BLaER1 treated with 17β-estradiol and CSF1 and Interleukin-3, amounts not matched to agents 10 nM and 100 nM (cell line): ENCODE results near the gene BCORL1.
A peak's percentile ranks its signal among the peaks of the same experiment; 100 is the strongest.

ENCODE experiments used
- H3K27ac ChIP-seq, 11 experiments: shearing (Covaris generic); formaldehyde crosslinking; 2 replicates each; pipeline ENCODE4 v1.8.1; 2022
- H3K27me3 ChIP-seq, 11 experiments: shearing (Covaris generic); formaldehyde crosslinking; 2 replicates each; pipeline ENCODE4 v1.8.1; 2022
- H3K36me3 ChIP-seq, 11 experiments: shearing (Covaris generic); formaldehyde crosslinking; 2 replicates each; pipeline ENCODE4 v1.8.1; 2022
- H3K4me1 ChIP-seq, 10 experiments: shearing (Covaris generic); formaldehyde crosslinking; 2 replicates each; pipeline ENCODE4 v1.8.1; 2022
- H3K4me2 ChIP-seq, 11 experiments: shearing (Covaris generic); formaldehyde crosslinking; 2 replicates each; pipeline ENCODE4 v1.8.1; 2022
- H3K4me3 ChIP-seq, 10 experiments: shearing (Covaris generic); formaldehyde crosslinking; 2 replicates each; pipeline ENCODE4 v1.8.1; 2022
- H3K9ac ChIP-seq, 11 experiments: shearing (Covaris generic); formaldehyde crosslinking; 2 replicates each; pipeline ENCODE4 v1.8.1; 2022
- H3K9me3 ChIP-seq, 11 experiments: shearing (Covaris generic); formaldehyde crosslinking; replicated peaks in 1 of 11; 2 replicates each; pipeline ENCODE4 v1.8.1; 2022
- H4K20me1 ChIP-seq, 11 experiments: shearing (Covaris generic); formaldehyde crosslinking; 2 replicates each; pipeline ENCODE4 v1.8.1; 2022
- Cebpa-rat ChIP-seq, 11 experiments: shearing (Covaris generic); IDR thresholded peaks; 2 replicates each; pipeline ENCODE4 v1.8.1; 2022

Gene BCORL1

DNA sequence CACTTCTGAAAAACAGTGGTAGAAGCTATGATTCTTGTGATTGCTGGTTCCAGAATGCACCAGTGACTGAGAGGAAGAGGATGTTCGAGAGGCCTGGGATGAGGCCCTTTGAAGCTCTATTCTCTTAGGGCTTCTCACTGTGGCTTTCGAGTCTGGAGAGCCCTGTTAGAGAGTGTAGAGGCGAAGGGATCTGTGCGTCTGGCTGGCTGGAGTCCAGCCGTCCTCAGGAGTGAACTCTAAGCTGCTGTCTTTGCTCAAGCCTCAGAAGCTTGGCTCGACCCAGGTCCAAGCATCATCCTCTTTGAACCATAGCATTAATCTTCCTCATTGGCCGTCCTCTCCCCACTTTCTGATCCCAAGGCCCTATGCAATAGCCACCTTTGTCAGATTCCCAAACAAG, 76.2 kb downstream of the BCORL1 start:
- Histone ChIP-seq H3K4me2 (peak overlapping the region; percentile 21 to 75 (median 47)), H3K4me1 (peaks cover 27 to 67% (median 62%) of the 10 kb centered on the region in 10 experiments; a peak in 19 of 20 replicates), H3K27ac (no peak overlapping the region), H3K9me3 (peaks cover 0 to 9% (median 0%) of the 10 kb centered on the region in 11 experiments; a peak in 3 of 22 replicates), H4K20me1 (peaks cover 0 to 61% (median 13%) of the 10 kb centered on the region in 11 experiments; a peak in 14 of 22 replicates), H3K9ac (no peak overlapping the region; a peak in 2 of 22 replicates), H3K27me3 (peaks cover 45 to 78% (median 54%) of the 10 kb centered on the region in 11 experiments), H3K4me3 (no peak overlapping the region), H3K36me3 (peaks cover 0 to 26% (median 7%) of the 10 kb centered on the region in 11 experiments; a peak in 12 of 22 replicates)
- no peak for TF ChIP-seq Cebpa-rat (IDR thresholded peaks at IDR 0.05)

DNA sequence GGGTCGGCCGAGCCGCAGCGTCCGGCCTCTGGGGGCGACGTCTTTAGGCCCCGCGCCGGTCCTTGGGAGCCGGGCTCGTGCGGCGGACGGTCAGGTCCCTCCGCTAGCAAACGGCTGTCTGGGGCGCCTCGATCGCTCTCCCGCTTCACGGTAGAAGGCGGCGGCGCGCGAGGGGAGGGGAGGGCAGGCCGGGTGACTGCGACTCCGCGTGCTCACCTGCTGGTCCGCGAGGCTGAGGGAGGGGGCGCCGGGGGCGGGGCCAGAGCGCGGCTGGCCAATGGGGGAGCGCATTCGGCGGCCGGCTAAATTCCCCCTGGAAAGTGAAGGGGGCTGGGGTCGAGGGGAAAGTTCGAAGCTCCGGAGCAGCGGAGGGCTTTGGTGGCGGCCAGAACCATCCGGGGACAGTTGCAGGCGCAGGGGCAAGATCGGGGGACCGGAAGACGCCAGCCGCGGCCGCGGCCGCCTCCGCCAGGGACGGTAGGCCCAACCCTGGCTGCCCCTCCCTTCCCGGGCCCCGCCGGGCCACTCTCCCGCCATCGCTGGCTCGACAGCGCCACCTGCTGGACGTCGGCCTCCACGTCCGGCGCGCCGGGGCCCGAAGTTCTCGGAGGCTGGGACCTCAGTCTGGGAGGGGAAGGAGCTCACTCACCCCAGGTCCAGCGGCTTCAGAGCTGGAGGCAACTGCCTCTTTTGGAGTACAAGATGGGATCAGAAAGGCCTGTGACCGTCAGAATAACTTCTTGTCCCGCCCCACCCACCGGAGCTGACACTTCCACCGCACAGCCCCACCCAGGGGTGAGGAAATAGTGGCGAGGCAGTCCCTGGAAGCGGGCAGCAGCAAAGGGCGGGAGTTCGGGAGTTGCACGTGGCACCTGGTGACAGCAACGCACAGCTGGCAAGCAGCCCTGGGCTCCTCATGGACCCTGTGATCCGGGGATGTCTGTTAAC, 78.0 kb downstream of the BCORL1 start:
- peaks cover 0 to 9% (median 0%) of the 10 kb centered on the region in 11 experiments; a peak in 3 of 22 replicates for H3K9me3 ChIP-seq
- peak overlapping the region; percentile 68 to 85 (median 76) for H3K4me2 ChIP-seq
- TF ChIP-seq Cebpa-rat (IDR thresholded peaks at IDR 0.05), result no peak
- peak overlapping the region; percentile 49 to 69 (median 58) for H3K4me3 ChIP-seq
- H3K4me1 ChIP-seq, result peaks cover 27 to 53% (median 47%) of the 10 kb centered on the region in 10 experiments; a peak in 19 of 20 replicates
- H3K27me3 ChIP-seq, result peaks cover 34 to 75% (median 49%) of the 10 kb centered on the region in 11 experiments; a peak in 21 of 22 replicates
- peaks cover 0 to 23% (median 9%) of the 10 kb centered on the region in 11 experiments; a peak in 16 of 22 replicates for H3K36me3 ChIP-seq
- H4K20me1 ChIP-seq, result peaks cover 0 to 58% (median 11%) of the 10 kb centered on the region in 11 experiments; a peak in 15 of 22 replicates
- peak overlapping the region; percentile 33 to 79 (median 71); a peak in 20 of 22 replicates for H3K27ac ChIP-seq
- peak overlapping the region; percentile 68 to 82 (median 79) for H3K9ac ChIP-seq

DNA sequence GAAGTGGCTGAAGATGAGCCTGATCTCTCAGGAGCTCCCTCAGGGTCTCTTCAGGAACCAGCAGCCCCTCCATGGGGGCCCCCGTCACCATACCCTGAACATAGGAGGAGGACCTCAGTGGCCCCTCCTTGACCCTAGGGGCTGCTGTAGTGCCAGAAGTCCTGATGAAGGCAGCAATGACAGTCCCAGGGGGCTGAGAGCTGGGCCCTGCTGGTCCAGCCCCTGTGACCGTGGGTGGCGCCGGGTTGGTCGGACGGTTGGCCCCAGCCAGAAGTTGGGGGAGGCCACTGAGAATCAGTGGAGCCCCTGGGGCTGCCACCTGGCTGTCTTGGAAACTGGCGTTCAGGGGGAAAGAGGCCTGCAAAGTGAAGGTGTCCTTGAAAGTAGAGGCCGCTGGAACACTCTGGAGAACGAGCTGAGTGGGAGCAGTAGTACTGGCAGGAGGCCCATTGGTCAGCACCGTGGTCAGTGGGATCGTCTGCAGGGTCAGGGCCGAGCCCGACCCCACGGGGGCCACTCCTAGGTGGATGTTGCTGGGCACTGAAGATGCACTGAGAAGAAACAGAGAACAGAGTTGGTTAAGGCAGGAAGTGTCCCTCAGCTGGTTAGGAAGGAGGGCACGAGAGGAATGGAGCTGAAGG, 84.7 kb downstream of the BCORL1 start:
- H4K20me1 ChIP-seq, result peaks cover 0 to 76% (median 20%) of the 10 kb centered on the region in 11 experiments; a peak in 15 of 22 replicates
- no peak overlapping the region for H3K9ac ChIP-seq
- peaks cover 0 to 47% (median 40%) of the 10 kb centered on the region in 10 experiments; a peak in 14 of 20 replicates for H3K4me1 ChIP-seq
- H3K4me3 ChIP-seq, result no peak overlapping the region
- H3K4me2 ChIP-seq, result no peak overlapping the region
- H3K36me3 ChIP-seq, result peaks cover 32 to 75% (median 58%) of the 10 kb centered on the region in 11 experiments
- peaks cover 47 to 86% (median 73%) of the 10 kb centered on the region in 11 experiments for H3K27me3 ChIP-seq
- H3K27ac ChIP-seq, result no peak overlapping the region
- H3K9me3 ChIP-seq, result no peaks in the 10 kb centered on the region
- no peak for TF ChIP-seq Cebpa-rat (IDR thresholded peaks at IDR 0.05)

DNA sequence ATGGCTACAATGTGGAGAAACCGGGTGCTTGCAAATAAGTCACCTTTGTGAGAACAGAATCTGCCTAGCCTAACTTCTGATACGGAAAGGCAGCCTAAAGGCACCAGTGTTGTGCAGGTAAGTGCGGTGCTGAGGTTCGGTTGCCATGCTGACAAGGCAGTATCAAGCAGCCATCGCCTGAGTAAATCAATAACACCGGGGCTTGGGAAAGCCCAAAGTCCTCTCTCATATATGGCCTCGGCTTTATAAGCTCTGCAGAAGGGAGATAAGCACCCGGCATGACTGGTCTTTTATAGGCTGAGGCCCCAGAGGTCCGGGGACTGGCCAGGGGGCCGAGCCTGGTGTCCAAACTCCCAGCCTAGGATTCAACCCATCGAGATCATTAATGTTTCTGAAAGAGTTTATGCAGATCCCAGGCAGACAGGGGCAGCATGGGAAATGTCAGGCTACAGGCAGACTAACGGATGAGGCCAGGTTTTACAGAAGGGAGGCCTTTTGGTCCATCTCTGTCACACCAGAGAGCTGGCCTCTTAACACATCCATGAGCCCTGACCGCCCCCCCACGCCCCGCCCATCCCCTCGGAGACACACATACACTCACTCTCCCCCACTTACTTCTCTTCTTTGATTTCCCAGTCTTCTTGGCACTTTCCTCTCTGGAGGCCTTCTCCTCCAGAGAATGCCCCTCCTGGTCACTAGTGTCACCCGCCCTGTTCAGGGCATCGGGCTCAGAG, 89.3 kb downstream of the BCORL1 start:
- H3K9ac ChIP-seq, result peak overlapping the region in 4 of 11 experiments; percentile 4 to 41 (median 36); a peak in 6 of 22 replicates
- peak overlapping the region in 4 of 11 experiments; percentile 23 to 58 (median 54); a peak in 6 of 22 replicates for H3K27ac ChIP-seq
- H3K4me2 ChIP-seq, result peak overlapping the region in 8 of 11 experiments; percentile 31 to 72 (median 58); a peak in 15 of 22 replicates
- H4K20me1 ChIP-seq, result peaks cover 0 to 90% (median 21%) of the 10 kb centered on the region in 11 experiments; a peak in 14 of 22 replicates
- H3K4me1 ChIP-seq, result peaks cover 0 to 50% (median 44%) of the 10 kb centered on the region in 10 experiments; a peak in 14 of 20 replicates
- H3K27me3 ChIP-seq, result peaks cover 40 to 91% (median 69%) of the 10 kb centered on the region in 11 experiments
- TF ChIP-seq Cebpa-rat (IDR thresholded peaks at IDR 0.05), result no peak
- H3K36me3 ChIP-seq, result peaks cover 34 to 88% (median 64%) of the 10 kb centered on the region in 11 experiments
- H3K4me3 ChIP-seq, result peak overlapping the region in 1 of 10 experiments; percentile 14; a peak in 1 of 20 replicates
- H3K9me3 ChIP-seq, result peaks cover 0 to 14% (median 6%) of the 10 kb centered on the region in 11 experiments; a peak in 7 of 22 replicates

DNA sequence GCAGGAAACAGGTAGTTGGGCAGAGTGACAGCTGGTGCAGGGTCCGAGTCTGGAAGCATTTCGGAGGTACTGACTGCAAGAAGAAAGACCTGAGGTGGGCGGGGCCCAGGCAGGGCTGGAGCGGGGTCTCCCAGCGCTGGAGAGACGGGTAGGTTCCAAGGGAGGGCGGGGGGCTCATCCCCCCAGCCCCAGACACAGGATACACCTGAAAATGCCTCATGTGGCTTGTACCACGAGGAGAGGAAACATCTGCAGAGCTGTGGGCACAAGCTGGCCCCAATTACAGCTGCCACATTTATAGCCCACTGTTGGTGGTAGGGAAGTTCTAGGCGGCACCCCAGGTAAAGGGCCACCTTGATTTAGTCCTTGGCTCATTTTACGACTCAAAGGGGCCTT, 89.9 kb downstream of the BCORL1 start:
- Histone ChIP-seq H3K9ac (peak overlapping the region in 4 of 11 experiments; percentile 4 to 41 (median 36); a peak in 5 of 22 replicates), H3K27me3 (peaks cover 35 to 91% (median 68%) of the 10 kb centered on the region in 11 experiments; a peak in 21 of 22 replicates), H3K4me2 (peak overlapping the region in 8 of 11 experiments; percentile 31 to 72 (median 58); a peak in 17 of 22 replicates), H3K9me3 (peaks cover 0 to 14% (median 6%) of the 10 kb centered on the region in 11 experiments; a peak in 7 of 22 replicates), H3K36me3 (peaks cover 28 to 87% (median 59%) of the 10 kb centered on the region in 11 experiments), H4K20me1 (peaks cover 0 to 90% (median 24%) of the 10 kb centered on the region in 11 experiments; a peak in 14 of 22 replicates), H3K4me1 (peaks cover 0 to 45% (median 38%) of the 10 kb centered on the region in 10 experiments; a peak in 14 of 20 replicates), H3K4me3 (peak overlapping the region in 2 of 10 experiments; percentile 14 to 19; a peak in 3 of 20 replicates), H3K27ac (peak overlapping the region in 5 of 11 experiments; percentile 30 to 58 (median 56); a peak in 9 of 22 replicates)
- TF ChIP-seq Cebpa-rat (IDR thresholded peaks at IDR 0.05), result no peak

DNA sequence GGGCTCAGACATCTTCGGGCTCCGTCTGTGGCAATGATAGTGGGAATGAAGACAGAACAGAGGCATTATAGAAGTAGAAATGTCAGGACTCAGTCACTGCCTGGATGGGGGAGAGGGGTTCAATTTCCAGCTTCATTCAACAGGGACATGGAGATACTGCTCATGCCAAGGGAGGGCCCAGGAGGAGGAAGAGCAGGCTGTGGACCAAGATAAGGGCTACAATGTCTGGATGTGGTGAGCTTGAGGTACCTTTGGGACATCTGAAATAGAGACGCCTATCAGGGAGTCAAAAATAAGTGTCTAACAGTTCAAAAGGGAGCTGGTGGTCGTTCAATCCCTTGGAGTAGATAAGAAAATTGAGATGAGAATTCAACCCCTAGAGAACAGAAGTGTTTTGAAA, 93.3 kb downstream of the BCORL1 start:
- Histone ChIP-seq H3K9me3 (peaks cover 0 to 14% (median 6%) of the 10 kb centered on the region in 11 experiments; a peak in 7 of 22 replicates), H3K4me1 (peaks cover under 1 to 45% (median 29%) of the 10 kb centered on the region in 10 experiments; a peak in 16 of 20 replicates), H3K4me2 (peak overlapping the region in 3 of 11 experiments; percentile 3 to 30 (median 7); a peak in 1 of 22 replicates), H3K4me3 (no peak overlapping the region), H4K20me1 (peaks cover 3 to 92% (median 42%) of the 10 kb centered on the region in 11 experiments; a peak in 17 of 22 replicates), H3K27ac (no peak overlapping the region), H3K9ac (no peak overlapping the region), H3K27me3 (peaks cover 48 to 90% (median 76%) of the 10 kb centered on the region in 11 experiments), H3K36me3 (peaks cover 10 to 70% (median 27%) of the 10 kb centered on the region in 11 experiments; a peak in 21 of 22 replicates)
- no peak for TF ChIP-seq Cebpa-rat (IDR thresholded peaks at IDR 0.05)

DNA sequence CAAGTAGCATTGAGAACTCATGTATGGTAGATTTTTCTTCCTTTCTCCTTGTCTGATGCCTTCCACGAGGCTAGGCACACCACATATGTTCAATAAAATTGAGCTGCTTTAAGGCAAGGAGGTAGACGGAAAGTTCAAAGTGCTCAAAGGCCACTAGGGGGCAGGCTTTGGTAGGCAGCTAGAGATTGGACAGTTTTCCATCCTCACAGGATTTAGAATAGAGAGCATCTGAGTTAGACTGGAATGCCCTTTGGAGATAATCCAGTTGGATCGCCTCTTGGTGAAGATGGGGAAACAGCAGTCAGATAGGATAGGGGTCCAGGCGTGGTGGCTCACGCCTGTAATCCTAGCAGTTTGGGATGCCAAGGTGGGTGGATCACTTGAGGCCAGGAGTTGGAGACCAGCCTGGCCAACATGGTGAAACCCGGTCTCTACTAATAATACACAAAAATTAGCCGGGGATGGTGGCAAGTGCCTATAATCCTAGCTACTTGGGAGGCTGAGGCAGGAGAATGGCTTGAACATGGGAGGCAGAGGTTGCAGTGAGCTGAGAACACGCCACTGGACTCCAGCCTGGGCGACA, 97.5 kb downstream of the BCORL1 start:
- Histone ChIP-seq H3K4me2 (0 out of 22 replicates have a peak overlapping the region, but pooled peaks of 1 of the 11 experiments have one; percentile 91), H3K27me3 (peaks cover 67 to 94% (median 80%) of the 10 kb centered on the region in 11 experiments), H3K9ac (no peak overlapping the region), H4K20me1 (peaks cover 31 to 87% (median 51%) of the 10 kb centered on the region in 11 experiments; a peak in 20 of 22 replicates), H3K27ac (no peak overlapping the region), H3K4me1 (peaks cover 39 to 57% (median 48%) of the 10 kb centered on the region in 10 experiments), H3K36me3 (peaks cover 0 to 35% (median under 1%) of the 10 kb centered on the region in 11 experiments; a peak in 8 of 22 replicates), H3K9me3 (0 out of 22 replicates have a peak, but pooled peaks cover 0 to under 1% (median 0%) of the 10 kb centered on the region in 11 experiments), H3K4me3 (no peak overlapping the region)
- no peak for TF ChIP-seq Cebpa-rat (IDR thresholded peaks at IDR 0.05)
